ENCODE results near the gene SMTNL1.

The SMTNL1 gene

GRCh38 chr11:57597461-57597915 lies 60.1 kb downstream of the SMTNL1 start, which contains the start of gene SERPING1:
Gene SERPING1, plus strand, starts transcription at chr11:57597685. Its CDS starts 586 bp downstream, at chr11:57598271.
- DNase-seq (ENCODE audit: low read depth) = no peak

GRCh38 chr11:57597916-57598830 lies 60.8 kb downstream of the SMTNL1 start:
- no peak for DNase-seq (ENCODE audit: low read depth)

- DNase-seq (ENCODE audit: low read depth) = no peak
Observed at GRCh38 chr11:57598831-57599155, 61.4 kb downstream of the SMTNL1 start.

GRCh38 chr11:57599381-57599780 lies 62.0 kb downstream of the SMTNL1 start:
- DNase-seq (ENCODE audit: low read depth) = no peak

All from activated T-cell treated with anti-CD3 and anti-CD28 coated beads for 48 hours (primary cell).